ENCODE measurements around the gene JAK1.
A peak's percentile ranks its signal among the peaks of the same experiment; 100 is the strongest.
"Not testable (repeated sequence)": the region's sequence is repeated elsewhere in the genome, so short reads cannot be mapped to it uniquely, and the experiment has no call there.

The JAK1 gene

GRCh38 chr1:64838486-64838885 lies 127.9 kb downstream of the JAK1 start:
- no peak for DNase-seq (ENCODE audit: low spot score)

- no peak for DNase-seq (ENCODE audit: low spot score)
These were observed 129.5 kb downstream of the JAK1 start for GRCh38 chr1:64836802-64837201.

GRCh38 chr1:64834734-64835133 lies 131.6 kb downstream of the JAK1 start:
- no peak for DNase-seq (ENCODE audit: low spot score)

DNA sequence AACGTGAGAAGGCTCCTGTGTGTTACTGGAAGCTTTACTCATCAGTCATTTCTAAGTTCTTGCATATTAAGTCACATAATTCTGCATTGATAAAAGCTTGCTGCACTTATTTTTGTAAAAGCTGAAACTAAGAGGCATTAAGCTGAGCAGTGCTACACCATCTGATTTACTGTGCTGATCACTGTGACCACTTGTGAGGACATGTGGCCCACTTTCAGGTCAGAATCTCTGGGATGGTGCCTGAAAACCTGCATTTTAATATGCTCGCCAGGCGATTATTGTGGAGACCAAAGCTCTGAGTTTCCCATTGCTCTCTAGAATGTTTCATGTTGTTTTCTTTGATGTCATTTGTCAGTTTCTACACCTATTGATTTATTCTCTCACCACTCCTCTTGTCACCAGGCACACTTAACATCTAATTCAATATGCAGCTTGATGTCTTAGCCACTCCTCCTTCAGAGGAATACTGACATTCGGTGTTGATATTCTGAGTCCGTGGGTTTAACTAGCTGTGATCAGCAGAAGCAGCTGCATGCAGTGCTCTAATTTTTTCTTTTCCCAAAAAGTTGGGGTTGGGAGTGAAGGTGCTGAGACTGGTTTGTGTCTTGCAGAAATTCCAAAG lies 136.2 kb downstream of the JAK1 start:
- DNase-seq (ENCODE audit: low spot score): no peak

DNA sequence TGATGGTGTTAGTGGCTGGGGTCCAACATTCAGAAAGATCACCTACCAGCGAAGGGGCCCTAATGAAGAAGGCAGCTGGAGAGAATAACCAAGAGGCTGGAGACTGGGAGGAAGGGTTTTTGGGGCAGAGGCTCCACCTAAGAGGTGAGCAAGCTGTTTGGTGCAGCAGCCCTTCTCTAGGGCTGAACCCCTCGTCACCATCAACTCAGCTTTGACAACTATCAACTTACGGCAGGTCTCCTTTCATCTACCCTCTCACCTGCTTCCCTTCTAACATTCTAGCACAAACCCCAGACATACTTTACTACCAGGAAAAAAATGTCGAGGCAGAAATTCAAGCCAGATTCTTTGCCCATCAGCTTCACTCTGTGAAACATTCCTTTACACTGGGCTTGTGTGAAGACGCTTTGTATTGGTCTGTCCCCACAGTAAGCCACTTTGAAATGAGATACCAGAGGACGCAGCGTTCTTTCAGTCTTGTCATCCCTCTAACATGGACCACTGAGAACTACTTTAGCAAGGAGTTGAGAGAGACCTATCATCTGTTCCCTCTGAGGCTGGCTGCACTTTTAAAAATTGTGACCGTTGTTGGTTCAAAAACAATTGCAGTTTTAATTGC lies 136.8 kb downstream of the JAK1 start:
- no peak for DNase-seq (ENCODE audit: low spot score)

DNA sequence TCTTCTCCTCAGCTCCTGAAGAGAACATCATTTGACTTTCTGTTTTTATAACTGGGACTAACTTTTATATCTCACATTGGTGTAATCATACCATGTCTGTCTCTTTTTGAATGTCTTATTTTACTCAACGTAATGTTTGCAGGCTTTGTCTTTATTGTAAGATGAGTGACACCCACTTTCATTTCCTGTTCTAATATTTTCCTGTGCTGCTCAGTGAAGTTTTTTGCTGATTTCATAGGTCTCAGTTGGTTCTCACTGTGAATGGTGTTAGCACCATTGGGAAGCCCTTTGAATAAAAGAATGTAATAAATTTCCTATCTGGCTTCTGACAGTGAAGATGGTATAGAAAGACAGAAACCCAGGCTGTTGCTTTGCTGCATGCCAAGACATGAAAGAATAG lies 137.5 kb downstream of the JAK1 start:
- peak; percentile 10 for DNase-seq (ENCODE audit: low spot score)

- peak; percentile 65 for DNase-seq (ENCODE audit: low spot score)
These were observed 139.4 kb downstream of the JAK1 start for GRCh38 chr1:64826991-64827390.

DNA sequence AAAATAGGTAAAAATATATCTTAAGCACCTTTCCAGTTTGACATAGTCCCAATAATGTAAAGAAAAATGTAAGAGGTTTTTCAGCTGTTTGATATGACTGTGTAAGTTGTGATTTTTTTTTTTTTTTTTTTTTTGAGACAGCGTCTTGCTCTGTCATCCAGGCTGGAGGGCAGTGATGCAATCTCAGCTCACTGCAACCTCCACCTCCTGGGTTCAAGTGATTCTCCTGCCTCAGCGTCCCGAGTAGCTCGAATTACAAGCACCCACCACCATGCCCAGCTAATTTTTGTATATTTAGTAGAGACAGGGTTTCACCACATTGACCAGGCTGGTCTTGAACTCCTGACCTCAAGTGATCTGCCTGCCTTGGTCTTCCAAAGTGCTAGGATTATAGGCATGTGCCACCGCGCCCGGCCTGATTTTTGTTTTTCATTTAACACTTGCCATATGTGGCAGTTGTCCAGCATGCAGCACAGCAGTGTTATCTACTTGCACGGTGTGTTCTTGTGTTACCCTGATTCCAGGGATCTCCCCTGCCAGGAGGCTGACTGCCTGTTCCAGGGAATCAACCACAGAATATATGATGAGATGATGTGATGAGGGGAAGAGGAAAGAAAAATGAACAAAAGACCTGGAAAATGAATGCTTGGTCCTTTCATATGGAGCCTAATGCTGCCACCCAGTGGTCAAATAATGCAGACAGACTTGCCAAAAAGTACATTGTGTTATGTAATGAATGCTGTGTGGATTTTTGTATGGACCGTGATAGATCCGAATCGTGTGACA lies 142.5 kb downstream of the JAK1 start:
- DNase-seq (ENCODE audit: low spot score): peak; percentile 77

- no peak for DNase-seq (ENCODE audit: low spot score)
These were observed 143.7 kb downstream of the JAK1 start for GRCh38 chr1:64822621-64823020.

- not testable (repeated sequence) for DNase-seq (ENCODE audit: low spot score)
These were observed 145.8 kb downstream of the JAK1 start for GRCh38 chr1:64820572-64820971.

DNA sequence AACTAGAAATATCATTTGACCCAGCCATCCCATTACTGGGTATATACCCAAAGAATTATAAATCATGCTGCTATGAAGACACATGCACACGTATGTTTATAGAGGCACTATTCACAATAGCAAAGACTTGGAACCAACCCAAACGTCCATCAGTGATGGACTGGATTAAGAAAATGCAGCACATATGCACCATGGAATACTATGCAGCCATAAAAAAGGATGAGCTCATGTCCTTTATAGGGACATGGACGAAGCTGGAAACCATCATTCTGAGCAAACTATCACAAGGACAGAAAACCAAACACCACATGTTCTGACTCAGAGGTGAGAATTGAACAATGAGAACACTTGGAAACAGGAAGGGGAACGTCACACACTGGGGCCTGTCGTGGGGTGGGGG lies 149.0 kb downstream of the JAK1 start:
- DNase-seq (ENCODE audit: low spot score): not testable (repeated sequence)

- DNase-seq (ENCODE audit: low spot score): no peak
These were observed 151.9 kb downstream of the JAK1 start for GRCh38 chr1:64814427-64814826.

- DNase-seq (ENCODE audit: low spot score): no peak
These were observed 155.2 kb downstream of the JAK1 start for GRCh38 chr1:64811131-64811530.

- DNase-seq (ENCODE audit: low spot score): no peak
These were observed 156.3 kb downstream of the JAK1 start for GRCh38 chr1:64810001-64810400.

DNA sequence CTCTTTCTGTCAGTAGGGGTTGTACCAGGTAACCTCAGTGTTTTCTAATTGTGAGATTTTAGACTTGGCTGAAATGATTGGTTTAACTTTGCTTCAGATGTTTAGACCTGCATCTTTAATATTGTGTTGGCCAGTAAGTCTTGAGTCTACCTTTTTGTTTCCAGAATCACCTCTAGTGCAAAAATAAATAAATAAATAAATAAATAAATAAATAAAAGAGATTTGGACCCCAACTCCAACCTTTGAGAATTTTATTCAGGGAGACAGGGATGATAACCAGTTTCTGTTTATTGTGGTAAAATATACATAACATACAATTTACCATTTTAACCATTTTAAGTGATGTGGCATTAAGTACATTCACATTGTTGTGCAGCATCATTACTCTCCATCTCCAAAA lies 157.0 kb downstream of the JAK1 start:
- DNase-seq (ENCODE audit: low spot score): no peak

GRCh38 chr1:64801851-64802523 lies 164.4 kb downstream of the JAK1 start:
- no peak for DNase-seq (ENCODE audit: low spot score)

DNA sequence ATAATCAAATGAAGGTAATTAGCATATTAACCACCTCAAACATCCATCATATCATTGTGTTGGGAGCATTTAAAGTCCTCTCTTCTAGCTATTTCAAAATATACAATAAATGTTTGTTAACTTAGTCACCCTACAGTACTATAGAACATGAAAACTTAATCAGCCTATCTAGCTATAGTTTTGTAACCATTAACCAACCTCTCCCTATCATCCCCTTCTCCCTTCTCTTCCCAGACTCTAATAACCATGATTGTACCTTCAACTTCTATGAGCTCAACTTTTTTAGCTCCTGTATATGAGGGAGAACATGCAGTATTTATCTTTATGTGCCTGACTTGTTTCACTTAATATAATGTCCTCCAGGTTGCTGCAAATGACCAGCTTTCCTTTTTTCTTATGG lies 167.5 kb downstream of the JAK1 start:
- no peak for DNase-seq (ENCODE audit: low spot score)

GRCh38 chr1:64790832-64791487 lies 175.4 kb downstream of the JAK1 start:
- DNase-seq (ENCODE audit: low spot score): no peak

Measured in CD4-positive, alpha-beta T cell treated with Interleukin-2 at 100 ng/mL for 4 hours (primary cell).